Amniotic stem cell (primary cell): ENCODE measurements around the gene KCNN1.
"Not testable (repeated sequence)": the region's sequence is repeated elsewhere in the genome, so short reads cannot be mapped to it uniquely, and the experiment has no call there.

Source experiments
- DNase-seq: peaks from one replicate; lab custom pipeline; 2025; lab: John Stamatoyannopoulos, UW

Gene KCNN1

GRCh38 chr19:17966550-17967256 is at the start of gene KCNN1:
Gene KCNN1, plus strand, starts transcription at chr19:17967107. Its CDS starts 6,782 bp downstream, at chr19:17973889.
- no peak for DNase-seq

GRCh38 chr19:17918151-17918550 is 48.8 kb upstream of the KCNN1 start:
- DNase-seq: not testable (repeated sequence)

- not testable (repeated sequence) for DNase-seq
These were observed 47.8 kb upstream of the KCNN1 start for GRCh38 chr19:17919122-17919521.

- no peak for DNase-seq
These were observed 46.4 kb upstream of the KCNN1 start for GRCh38 chr19:17920527-17920926.

GRCh38 chr19:17922138-17922537 is 44.8 kb upstream of the KCNN1 start:
- no peak for DNase-seq

GRCh38 chr19:17926044-17926443 is 40.9 kb upstream of the KCNN1 start:
- no peak for DNase-seq

GRCh38 chr19:17929056-17929455 is 37.9 kb upstream of the KCNN1 start:
- DNase-seq: no peak

GRCh38 chr19:17931532-17932191 is 35.2 kb upstream of the KCNN1 start:
- DNase-seq: no peak

GRCh38 chr19:17932485-17933338 is 34.2 kb upstream of the KCNN1 start, which contains the start of gene CCDC124:
Gene CCDC124, plus strand, starts transcription at chr19:17933015. Its CDS starts 3,406 bp downstream, at chr19:17936421.
- peak; percentile 90 for DNase-seq

GRCh38 chr19:17933414-17934129 is 33.3 kb upstream of the KCNN1 start:
- DNase-seq: no peak

- DNase-seq: no peak
These were observed 30.5 kb upstream of the KCNN1 start for GRCh38 chr19:17936379-17936778.

- no peak for DNase-seq
These were observed 29.5 kb upstream of the KCNN1 start for GRCh38 chr19:17937371-17937900.

- DNase-seq: peak; percentile 67
These were observed 28.6 kb upstream of the KCNN1 start for GRCh38 chr19:17938092-17938845.

GRCh38 chr19:17942181-17942580 is 24.7 kb upstream of the KCNN1 start:
- no peak for DNase-seq

- no peak for DNase-seq
These were observed 24.2 kb upstream of the KCNN1 start for GRCh38 chr19:17942582-17943273.

GRCh38 chr19:17943274-17944221 is 23.4 kb upstream of the KCNN1 start:
- DNase-seq: no peak

GRCh38 chr19:17944301-17944700 is 22.6 kb upstream of the KCNN1 start:
- peak; percentile 43 for DNase-seq

GRCh38 chr19:17946965-17947784 is 19.7 kb upstream of the KCNN1 start:
- DNase-seq: no peak
